SK-N-MC (cell line): ENCODE data around the gene HOXD12.

Experiments
- EZH2 ChIP-seq: fragments of 200-600 bp; sonication (generic); IDR thresholded peaks from one replicate; pipeline ENCODE4 v1.6.1; 2017; ENCODE audit warnings: antibody characterized with exemption
- POLR2AphosphoS5 ChIP-seq: IDR thresholded peaks from 2 replicates; pipeline ENCODE4 v1.6.1; 2012; ENCODE audit warnings: mild to moderate bottlenecking, low read depth, low read length, borderline replicate concordance

- TF ChIP-seq EZH2 (no peak), POLR2AphosphoS5 (no peak)
Observed at GRCh38 chr2:176117162-176117822, 17.7 kb downstream of the HOXD12 start.
